KMS-11 (cell line): ENCODE results near the gene PRRT1.

Experiments used
- H2AFZ ChIP-seq: fragments of 200-600 bp; sonication (generic); 2 replicates; pipeline ENCODE4 v1.6.1; 2016; ENCODE audit warnings: antibody characterized with exemption, mixed run types, low read depth
- H3K27ac ChIP-seq: fragments of 200-600 bp; sonication (generic); 2 replicates; pipeline ENCODE4 v1.6.1; 2016; ENCODE audit warnings: mild to moderate bottlenecking, mixed run types
- H3K27me3 ChIP-seq: fragments of 200-600 bp; sonication (generic); 2 replicates; pipeline ENCODE4 v1.6.1; 2017; ENCODE audit warnings: mild to moderate bottlenecking, low read depth, mixed run types, moderate library complexity; ENCODE audit not compliant: insufficient read depth
- H3K36me3 ChIP-seq: fragments of 200-600 bp; sonication (generic); 2 replicates; pipeline ENCODE4 v1.6.1; 2017; ENCODE audit warnings: mild to moderate bottlenecking, mixed run types; ENCODE audit not compliant: insufficient read depth
- H3K4me1 ChIP-seq: fragments of 200-600 bp; sonication (generic); 2 replicates; pipeline ENCODE4 v1.6.1; 2016; ENCODE audit warnings: mild to moderate bottlenecking, low read depth, mixed run types; ENCODE audit not compliant: poor library complexity, severe bottlenecking
- H3K4me2 ChIP-seq: fragments of 200-600 bp; sonication (generic); 2 replicates; pipeline ENCODE4 v1.7.0; 2016; ENCODE audit warnings: mild to moderate bottlenecking, mixed run types
- H3K4me3 ChIP-seq: fragments of 200-600 bp; sonication (generic); IDR thresholded peaks from 2 replicates; pipeline ENCODE4 v1.6.1; 2017; ENCODE audit warnings: low read depth, low read length, mixed read lengths; ENCODE audit not compliant: insufficient read depth
- H3K79me2 ChIP-seq: fragments of 200-600 bp; sonication (generic); 2 replicates; pipeline ENCODE4 v1.6.1; 2016; ENCODE audit warnings: low read depth, mixed run types; ENCODE audit not compliant: insufficient read depth
- H3K9ac ChIP-seq: fragments of 200-600 bp; sonication (generic); 2 replicates; pipeline ENCODE4 v1.6.1; 2016; ENCODE audit warnings: mild to moderate bottlenecking, mixed run types
- H4K20me1 ChIP-seq: fragments of 200-600 bp; sonication (generic); 2 replicates; pipeline ENCODE4 v1.6.1; 2016; ENCODE audit warnings: mild to moderate bottlenecking, mixed run types; ENCODE audit not compliant: insufficient read depth
- CTCF ChIP-seq: fragments of 200-600 bp; sonication (generic); conservative IDR thresholded peaks from 2 replicates; pipeline ENCODE4 v1.6.1; 2017; ENCODE audit warnings: low read depth, mild to moderate bottlenecking, antibody characterized with exemption, low read length, moderate library complexity, mixed read lengths

Gene PRRT1

GRCh38 chr6:32127717-32128592 lies 23.8 kb downstream of the PRRT1 start, which contains the start of gene ATF6B:
TSS of gene ATF6B (minus strand) at chr6:32128246. CDS start at chr6:32128207, 39 bp downstream.
- H3K27me3 ChIP-seq: no peaks in the 10 kb centered on the region
- peaks cover 13% of the 10 kb centered on the region for H3K79me2 ChIP-seq
- H3K36me3 ChIP-seq: no peaks in the 10 kb centered on the region; the same call in 1 of the 2 replicates
- H3K9ac ChIP-seq: peak within 1 kb of the TSS; percentile 80
- H4K20me1 ChIP-seq: no peaks in the 10 kb centered on the region
- H3K4me2 ChIP-seq: peak within 1 kb of the TSS; percentile 92
- H3K4me3 ChIP-seq: no peak within 1 kb of the TSS
- peak within 1 kb of the TSS; percentile 51 for H3K27ac ChIP-seq
- H3K4me1 ChIP-seq: peaks cover 22% of the 10 kb centered on the region
- no peak for TF ChIP-seq CTCF
- peak within 1 kb of the TSS; percentile 77 for H2AFZ ChIP-seq

- Histone ChIP-seq H3K27ac (no peak overlapping the region), H3K79me2 (peaks cover 13% of the 10 kb centered on the region), H3K9ac (peak overlapping the region; percentile 80; the same call in 1 of the 2 replicates), H3K4me2 (peak overlapping the region; percentile 56), H4K20me1 (no peaks in the 10 kb centered on the region), H3K27me3 (no peaks in the 10 kb centered on the region), H2AFZ (peak overlapping the region; percentile 77; the same call in 1 of the 2 replicates), H3K36me3 (no peaks in the 10 kb centered on the region; the same call in 1 of the 2 replicates), H3K4me1 (peaks cover 22% of the 10 kb centered on the region), H3K4me3 (no peak overlapping the region)
- TF ChIP-seq CTCF: no peak
These were observed 24.4 kb downstream of the PRRT1 start for GRCh38 chr6:32127409-32127716.

- Histone ChIP-seq H3K9ac (no peak overlapping the region), H2AFZ (no peak overlapping the region)
These were observed 24.9 kb downstream of the PRRT1 start for GRCh38 chr6:32126880-32127279.

GRCh38 chr6:32123681-32124080 lies 28.1 kb downstream of the PRRT1 start:
- Histone ChIP-seq H4K20me1 (no peaks in the 10 kb centered on the region), H3K27ac (no peak overlapping the region), H3K4me1 (peaks cover 14% of the 10 kb centered on the region), H3K27me3 (no peaks in the 10 kb centered on the region), H2AFZ (no peak overlapping the region), H3K79me2 (peaks cover 13% of the 10 kb centered on the region), H3K4me2 (no peak overlapping the region), H3K36me3 (no peaks in the 10 kb centered on the region; the same call in 1 of the 2 replicates), H3K9ac (no peak overlapping the region), H3K4me3 (no peak overlapping the region)
- TF ChIP-seq CTCF: no peak

More at GRCh38 chr6:32126880-32127279, 24.9 kb downstream of the PRRT1 start:
- Histone ChIP-seq H3K36me3 (no peaks in the 10 kb centered on the region; the same call in 1 of the 2 replicates), H3K4me3 (no peak overlapping the region), H3K4me2 (peak overlapping the region; percentile 56), H4K20me1 (no peaks in the 10 kb centered on the region), H3K27me3 (no peaks in the 10 kb centered on the region), H3K4me1 (peaks cover 22% of the 10 kb centered on the region), H3K79me2 (peaks cover 13% of the 10 kb centered on the region), H3K27ac (no peak overlapping the region)
- TF ChIP-seq CTCF: no peak
